HT1080 (cell line): Measurements from ENCODE around the gene MACROD2. TPM values are rescaled to one million over a fixed set of nuclear protein-coding genes. Genes with fewer than 3 reads are reported as not detected.
"Not testable (repeated sequence)": the region's sequence is repeated elsewhere in the genome, so short reads cannot be mapped to it uniquely, and the experiment has no call there.

Experiments
- DNase-seq: peaks from one replicate; pipeline ENCODE4 v3.0.0-alpha.2; 2015; ENCODE audit warnings: low read depth
- total RNA-seq: library from RNA; depleted of rRNA; stranded (reverse); fragments of >200 nt; shearing (Covaris generic); gene quantifications from 2 replicates; pipeline ENCODE4 v1.2.3, GENCODE V29; 2014

Gene MACROD2
- total RNA-seq, 1 experiment from 2014 or later = 1.2 TPM

DNA sequence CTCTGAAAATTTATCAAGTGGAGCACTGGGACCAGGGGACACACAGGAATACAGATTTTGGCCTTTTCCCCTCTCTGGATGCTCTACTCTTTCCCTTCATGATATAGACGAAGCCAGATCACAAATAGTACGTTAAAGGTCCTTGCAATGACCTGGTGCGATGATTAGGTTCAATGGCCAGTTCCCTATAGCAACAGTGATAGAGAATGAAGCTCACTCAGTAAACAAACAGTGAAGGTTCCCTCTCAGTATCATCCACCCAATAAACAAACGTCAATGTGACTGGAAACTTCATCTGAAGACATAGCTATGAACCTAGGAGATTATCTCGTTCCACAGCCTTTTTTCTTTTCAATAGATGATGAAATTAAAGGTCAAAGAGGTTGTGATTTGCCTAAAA, 1981.7 kb downstream of the MACROD2 start:
- DNase-seq = no peak

DNA sequence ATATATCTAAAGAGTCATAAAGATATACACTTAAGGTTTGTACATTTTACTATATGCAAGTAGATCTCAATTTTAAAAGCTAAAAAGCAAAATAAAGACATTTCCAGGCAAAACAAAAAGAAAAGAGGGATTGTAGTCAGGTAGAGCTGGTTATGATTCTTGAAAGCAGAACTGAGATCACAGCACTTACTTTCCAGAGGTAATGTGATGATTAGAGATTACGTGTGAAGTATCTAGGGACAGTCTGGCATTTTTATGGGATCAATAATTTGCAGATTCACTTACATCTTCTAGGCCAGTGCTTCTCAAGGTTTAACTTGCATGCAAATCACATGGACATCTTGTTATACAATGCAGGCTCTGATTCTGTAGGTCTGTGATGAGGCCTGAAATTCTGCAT, 1982.4 kb downstream of the MACROD2 start:
- DNase-seq = no peak

DNA sequence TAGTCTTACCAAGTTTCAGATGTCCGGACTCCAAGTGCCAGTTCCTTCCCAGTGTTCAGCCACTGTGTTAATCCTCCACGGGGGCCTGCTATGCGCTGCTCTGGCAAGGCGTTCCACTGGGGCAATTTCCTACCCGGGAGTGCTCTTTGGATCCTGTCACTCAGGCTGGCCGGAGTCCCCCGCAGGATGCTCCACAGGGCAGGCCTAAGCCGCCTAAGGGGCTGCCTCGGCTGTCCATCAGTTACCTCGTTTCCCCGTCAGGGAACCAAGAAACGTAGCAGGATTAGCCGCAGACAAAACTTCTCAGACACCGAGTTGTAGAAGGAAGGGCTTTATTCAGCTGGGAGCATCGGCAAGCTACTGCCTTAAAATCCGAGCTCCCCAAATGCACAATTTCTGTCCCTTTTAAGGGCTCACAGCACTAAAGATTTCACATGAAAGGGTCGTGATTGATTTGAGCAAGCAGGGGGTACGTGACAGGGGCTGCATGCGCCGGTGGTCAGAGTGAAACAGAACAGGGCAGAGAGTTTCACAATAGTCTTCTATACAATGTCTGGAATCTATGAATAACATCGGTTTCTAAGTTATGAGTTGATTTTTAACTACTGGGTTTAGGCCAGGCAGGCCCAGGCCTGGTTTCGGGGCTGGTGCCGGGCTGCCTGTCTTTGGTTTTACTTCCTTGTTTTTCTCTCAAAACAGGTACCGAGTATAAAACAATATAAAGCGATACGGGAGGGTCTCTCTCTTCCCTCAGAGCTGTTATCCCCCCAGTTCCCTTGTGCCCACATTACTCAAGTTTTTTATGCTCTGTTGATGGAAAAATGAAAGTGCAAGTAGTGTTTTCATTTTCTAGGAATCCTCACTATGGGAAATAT, 1990.4 kb downstream of the MACROD2 start:
- not testable (repeated sequence) for DNase-seq

DNA sequence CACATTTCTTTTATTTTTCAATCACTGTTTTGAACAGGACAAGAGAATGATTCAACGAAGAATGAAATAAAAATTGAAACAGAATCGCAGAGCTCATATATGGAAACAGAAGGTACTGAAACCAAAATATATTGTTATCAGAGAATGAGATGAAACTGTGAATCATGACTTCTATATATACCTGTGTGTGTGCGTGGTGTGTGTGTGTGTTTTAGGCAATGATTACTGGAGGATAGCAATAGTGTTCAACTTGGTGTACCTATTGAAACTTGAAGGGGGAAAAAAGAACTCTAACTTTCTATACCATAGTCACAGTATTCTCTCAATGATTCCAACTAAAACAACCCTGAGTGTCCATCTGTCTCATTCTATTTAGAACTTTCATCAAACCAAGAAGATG, 1991.4 kb downstream of the MACROD2 start:
- no peak for DNase-seq

DNA sequence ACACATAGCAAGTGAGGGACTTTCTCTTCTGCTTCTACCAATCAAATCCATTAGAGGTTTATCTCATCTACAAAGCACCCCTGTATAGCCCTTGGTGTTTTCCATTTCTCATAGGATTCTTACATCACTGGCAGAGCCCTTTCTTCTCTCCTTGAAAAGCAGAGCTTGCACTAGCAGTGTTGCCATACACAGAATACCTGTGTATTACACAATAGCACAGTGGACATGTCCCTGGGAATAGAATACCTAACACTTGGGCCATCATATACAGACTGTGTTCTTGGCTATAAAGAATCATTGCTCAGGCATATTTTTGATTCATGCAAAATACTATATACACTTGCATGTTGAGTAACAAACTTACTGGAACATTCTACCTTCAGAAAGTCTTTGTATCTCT, 1996.0 kb downstream of the MACROD2 start:
- no peak for DNase-seq

DNA sequence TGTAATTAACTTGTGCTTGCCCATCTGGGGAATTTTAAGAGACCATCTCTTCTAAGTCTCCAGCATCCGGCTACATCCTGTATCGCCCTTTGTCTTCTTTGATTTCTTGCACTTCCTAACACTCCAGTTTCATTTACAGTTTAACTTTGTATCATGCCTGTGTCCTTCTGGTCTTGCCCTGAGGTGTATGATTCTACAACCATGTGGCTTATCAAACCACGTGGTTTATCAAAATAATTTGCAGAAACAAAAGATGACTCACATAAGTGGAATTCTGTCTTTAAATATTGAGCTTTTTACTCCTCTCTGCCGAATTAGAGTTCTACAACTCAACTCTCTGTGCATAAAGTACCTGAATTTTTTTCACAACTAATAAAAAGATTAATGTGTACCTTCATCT, 1997.2 kb downstream of the MACROD2 start:
- DNase-seq = peak; percentile 57

DNA sequence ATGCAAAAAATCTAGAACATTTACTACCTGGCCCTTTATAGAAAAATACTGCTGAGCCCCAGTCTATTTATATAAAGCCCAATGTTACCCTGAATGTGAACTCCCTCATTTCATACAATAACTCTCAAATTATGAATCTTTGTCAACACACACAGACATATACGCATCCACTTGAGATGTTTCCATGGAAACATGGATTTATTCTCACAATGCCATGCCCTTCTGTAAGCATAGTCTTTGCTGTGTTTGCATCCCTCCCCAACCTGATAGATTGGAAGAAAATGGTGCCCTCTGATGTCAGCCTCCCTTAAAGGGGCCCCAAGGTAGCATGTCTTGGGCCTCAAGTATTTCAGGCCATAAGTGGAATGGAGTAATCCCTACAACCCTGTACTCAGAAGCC, 2004.8 kb downstream of the MACROD2 start:
- no peak for DNase-seq

DNA sequence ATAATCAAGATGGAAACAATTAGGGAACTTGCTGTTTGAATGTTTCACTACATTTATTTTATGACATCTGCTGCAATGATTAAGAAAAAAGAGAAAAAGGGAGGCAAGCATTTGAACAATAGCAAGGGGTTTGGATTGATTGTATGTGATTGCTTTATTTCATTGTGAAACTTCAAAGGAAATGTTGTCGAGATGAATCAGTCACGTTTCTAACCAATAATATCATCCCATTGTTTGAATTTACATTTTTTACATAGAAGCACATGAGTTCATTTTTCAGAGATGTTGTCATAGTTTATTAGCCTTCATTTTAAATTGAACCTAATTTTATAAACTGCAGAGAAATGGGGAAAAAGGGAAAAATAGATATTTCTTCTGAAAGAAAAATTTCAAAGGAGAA, 2006.0 kb downstream of the MACROD2 start:
- DNase-seq = no peak

DNA sequence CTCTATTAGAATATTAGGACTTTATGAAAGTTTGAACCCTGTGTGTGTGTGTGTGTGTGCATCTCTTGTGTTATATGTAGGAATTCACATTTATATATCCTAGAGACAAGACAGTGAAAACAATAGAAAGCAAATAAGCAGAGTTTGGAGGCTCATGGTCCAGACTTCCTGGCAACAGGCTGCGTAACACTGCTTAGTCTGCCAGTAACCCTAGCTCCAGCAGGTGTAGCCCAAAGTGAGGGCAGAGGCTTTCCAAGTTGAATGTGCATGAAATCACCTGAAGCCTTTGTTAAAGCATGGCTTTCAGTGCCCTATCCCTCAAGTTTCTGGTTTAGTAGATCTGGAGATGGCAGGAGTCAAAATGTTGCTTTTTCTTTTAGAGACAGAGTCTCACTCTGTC, 2008.0 kb downstream of the MACROD2 start:
- DNase-seq = no peak

DNA sequence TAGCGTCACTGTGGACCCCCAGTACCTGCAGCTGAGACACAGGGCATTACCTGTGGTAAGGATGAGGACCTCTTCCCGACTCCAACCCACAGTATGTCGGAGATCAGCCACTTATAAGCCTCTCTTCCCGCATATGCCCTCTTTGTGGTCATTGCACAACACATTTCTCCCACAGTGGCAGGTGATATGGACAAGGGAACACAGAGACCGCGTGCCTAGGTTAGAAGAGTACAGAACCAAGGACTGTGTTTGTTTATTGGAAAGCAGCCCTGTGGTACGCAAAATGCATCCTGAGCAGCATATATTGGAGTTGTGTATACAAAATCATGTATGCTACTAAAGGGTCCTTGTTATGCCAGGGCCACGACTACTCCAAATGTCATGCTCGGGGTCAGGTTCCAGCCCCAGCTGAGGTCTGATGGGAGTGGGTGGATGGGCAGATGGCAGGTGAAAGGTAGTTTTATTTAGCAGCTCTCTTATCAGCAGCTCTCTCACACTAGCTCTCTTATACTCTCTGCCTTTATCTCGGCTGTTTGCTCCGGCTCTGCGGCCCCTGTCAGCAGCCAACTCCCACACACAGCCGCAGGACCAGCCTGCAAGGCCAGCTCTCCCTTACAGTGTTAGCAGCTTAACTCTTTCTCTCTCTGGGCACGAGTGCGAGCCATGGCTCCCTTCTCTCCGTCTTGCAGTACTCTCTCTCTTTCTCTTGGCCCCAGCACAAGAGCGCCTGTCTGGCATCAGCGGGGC, 2009.0 kb downstream of the MACROD2 start:
- no peak for DNase-seq

DNA sequence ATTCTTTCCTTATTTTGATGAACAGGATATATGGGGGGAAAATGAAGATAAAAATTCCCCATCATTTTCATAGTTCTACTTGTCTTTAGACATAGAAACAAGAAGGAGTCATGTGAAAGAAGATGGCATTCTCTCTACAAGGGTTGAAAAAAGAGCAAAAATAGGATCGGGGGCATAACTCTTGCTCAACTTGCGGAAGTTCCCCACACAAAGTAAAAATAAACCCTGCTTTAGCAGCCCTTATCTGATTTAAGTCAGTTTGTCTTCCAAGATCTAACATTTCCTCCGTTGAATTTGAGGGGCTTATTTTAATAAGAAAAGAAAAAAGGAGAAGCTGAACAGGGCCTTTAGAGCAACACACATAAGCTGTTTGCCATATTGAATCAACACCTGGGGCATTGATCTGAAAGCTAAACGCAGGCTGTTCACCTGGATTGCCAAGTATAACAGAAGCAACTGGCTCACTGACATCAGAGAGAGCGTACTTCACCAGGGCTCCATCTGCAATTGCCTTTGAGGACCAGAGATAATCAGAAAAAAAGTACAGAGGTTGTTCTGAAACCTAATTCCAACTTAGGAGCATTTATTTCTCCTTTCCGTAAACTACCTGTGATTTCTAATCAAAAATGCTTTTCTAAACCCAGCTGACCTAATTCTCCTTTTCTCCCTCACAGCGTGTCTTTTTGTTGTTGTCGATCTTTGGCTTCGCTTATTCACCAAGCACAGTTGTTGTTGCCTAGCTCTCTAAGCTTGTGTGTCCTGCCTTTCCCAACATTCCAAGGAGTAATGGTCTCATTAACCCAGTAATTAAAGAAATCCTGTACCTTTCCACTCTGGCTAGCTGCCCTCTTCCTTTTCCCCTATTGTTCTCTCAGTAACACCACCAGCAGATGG, 2010.0 kb downstream of the MACROD2 start:
- no peak for DNase-seq

DNA sequence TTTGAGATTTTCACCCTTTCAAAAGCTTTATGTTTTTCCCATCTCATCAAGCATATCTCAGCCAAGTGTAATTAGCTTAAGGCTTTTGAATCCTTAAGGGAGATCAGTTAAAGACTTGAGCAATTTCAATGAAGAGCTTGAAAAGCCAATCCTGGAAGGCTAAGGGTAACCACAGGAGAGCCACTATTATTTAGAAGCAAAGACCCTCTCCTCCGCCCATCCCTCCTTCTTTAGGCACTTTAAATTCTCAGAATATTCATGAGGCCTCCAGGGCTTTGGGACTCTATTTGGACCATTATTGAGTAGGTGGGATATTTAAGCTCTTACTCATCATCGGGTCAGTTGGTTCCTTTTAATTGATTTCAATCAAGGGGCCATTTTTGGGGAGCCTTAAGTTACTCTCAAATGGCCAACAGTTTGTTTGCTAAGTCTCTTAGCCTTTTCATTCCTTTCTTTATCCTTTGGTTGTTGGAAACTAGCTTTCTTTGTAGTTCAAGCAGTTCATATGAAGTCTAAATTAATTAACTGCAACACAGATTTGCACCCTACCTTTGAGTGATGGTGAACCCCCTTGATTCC, 2010.7 kb downstream of the MACROD2 start:
- DNase-seq = no peak

DNA sequence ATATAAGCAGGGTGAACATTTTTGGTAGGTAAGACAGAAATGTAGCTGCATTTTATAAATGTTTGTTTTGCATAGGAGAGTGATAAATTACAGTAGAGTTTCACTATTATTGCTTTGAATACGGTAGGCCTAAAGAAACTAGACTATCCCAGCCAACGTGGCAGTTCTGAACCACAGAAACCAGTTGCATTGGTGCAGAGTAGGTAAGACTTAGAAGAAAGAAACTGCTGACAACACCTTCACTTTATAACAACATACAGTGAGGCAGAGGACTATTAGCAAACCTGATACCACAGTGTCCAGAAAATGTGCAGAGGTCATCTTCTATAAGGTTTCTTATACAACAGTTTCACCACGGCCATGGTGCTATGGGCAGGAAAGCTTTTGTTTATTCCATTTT, 2011.8 kb downstream of the MACROD2 start:
- DNase-seq = no peak

DNA sequence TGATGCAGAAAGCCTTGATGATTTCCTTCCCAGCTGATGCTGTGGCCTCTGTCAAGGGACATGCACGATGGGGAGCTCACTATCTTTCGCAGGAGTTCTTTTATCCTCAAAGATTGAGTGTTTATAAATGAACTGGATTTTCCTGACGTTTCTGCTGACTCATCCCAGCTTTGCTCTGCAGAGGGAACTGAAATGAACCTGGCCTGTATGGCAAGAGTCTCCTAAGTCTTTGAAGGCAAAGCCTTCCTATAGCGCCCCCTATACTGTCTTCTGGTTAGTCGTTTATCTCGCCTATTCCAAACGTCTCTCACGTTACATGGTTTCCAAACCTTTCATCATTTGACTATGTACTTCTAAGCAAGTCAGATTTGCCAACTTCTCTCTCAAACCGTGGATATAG, 2012.6 kb downstream of the MACROD2 start:
- no peak for DNase-seq

DNA sequence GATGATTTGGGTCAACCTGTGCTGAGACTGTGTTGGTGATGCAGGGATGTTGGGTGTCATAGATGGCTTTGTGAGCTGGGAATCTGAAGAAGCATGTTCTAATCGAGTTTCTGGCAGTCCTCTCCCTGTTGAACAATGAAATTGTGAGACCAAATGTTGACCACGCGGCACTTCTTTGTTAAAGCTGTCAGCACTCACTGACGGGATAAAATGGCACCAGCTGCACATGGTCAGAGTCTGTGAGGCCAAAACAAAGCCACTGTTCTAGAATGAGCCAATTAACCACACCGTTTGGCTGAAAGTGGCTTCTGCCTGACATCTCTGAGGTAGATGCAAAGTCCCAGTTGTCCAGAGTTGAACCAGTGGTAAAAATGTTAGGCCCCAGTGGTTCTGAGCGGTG, 2015.7 kb downstream of the MACROD2 start:
- no peak for DNase-seq

DNA sequence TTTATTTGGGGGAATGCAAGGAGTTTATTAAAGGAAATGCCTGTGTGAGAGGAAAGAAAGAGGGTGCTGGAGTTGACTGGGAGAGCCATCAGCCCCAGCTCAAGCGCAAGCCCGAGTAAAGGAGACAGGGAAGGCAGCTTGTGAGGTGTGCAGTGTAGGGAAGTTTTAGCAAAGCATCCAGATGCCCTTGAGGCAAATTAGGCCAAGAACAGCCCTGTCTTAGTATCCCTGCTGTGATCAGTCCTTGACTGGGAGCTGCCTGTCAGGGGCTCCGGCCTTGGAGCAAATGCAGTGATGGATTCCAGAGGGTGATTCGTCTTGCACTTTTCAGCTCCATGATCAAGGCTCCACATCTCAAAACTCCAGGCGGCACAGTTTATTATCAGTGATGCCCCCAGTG, 2016.2 kb downstream of the MACROD2 start:
- DNase-seq = no peak

DNA sequence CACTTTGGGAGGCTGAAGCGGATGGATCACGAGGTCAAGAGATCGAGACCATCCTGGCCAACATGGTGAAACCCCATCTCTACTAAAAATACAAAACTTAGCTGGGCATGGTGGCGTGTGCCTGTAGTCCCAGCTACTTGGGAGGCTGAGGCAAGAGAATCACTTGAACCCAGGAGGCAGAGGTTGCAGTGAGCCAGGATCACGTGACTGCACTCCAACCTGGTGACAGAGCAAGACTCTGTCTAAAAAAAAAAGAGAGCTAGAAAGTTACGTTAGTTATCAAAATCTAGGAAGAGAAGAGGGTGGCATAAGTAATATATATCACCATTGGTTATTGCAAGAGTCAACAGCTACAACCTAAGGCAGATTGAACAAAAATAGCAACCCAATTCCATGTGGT, 2017.6 kb downstream of the MACROD2 start:
- not testable (repeated sequence) for DNase-seq

DNA sequence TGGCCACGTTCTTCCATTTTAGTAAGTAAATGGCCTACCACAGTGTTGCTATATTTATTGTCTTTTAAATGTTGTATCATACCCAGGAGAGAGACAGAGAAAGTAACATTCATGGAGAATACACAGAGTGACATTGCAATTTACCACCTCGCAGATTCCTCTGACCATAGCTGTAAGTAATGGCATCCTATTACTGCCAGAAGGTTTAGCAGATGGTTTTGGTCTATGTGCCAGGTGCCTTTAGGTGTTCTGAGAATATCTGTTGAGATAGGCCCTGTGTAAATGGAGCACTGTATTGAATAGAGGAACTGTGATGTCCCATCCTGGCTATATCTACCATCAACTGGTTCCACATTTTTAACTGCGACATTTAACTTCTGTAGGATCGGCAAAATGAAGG, 2018.3 kb downstream of the MACROD2 start:
- no peak for DNase-seq

DNA sequence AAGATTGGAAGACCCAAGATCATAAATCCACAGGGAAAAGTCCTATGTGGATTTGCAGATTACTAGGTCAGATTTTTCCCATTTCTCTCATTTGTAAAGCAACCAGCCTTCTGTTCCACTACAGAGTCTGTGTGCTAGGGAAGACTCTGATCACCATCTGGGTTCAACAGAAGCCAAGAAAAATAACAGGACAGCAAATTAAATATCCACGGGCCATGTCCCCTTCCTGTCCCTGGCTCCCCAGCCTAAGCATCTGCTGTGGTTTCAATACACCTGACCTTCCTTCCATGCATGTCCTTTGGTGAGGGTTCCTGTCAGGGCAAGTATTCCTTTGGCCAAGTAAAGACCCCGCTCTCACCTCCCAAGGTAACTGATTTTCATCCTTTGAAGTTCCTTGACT, 2019.1 kb downstream of the MACROD2 start:
- DNase-seq = no peak

DNA sequence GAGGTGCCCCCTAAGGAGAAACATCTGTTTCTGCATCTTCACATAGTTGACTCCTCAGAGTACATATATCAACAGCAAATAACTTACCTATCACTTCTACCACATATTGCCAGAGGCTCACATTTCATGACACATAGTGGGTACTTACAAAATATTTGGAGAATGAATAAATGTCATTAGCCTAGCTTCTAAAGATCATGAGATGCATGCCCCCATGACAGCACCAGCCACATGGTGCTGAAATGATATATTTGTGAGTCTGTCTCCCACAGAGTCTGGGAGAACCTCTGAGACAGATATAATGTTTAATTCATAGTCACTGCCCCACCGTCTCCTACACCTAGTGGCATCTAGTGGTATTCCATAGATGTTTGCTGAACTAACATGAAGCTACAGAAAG, 2022.3 kb downstream of the MACROD2 start:
- no peak for DNase-seq

DNA sequence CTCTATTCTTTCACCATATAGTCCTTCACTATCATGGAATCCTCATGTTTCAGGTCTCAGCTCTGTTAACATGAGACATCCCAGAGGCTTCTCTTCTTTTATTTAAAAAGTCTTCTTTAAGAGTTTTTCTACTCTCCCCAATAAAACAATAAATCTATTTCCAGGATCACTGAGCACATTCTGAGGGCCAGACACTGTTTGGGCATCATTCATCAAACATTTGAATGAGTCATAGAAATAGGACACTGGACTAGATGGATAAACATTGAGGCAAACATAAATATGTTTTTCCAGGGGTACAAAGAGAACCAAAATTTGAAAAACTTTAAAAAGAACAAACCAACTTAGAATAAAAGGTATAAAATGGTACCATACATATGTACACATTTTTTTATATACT, 2023.6 kb downstream of the MACROD2 start:
- no peak for DNase-seq
